Nephron progenitor cell (in vitro differentiated cells): Measurements from ENCODE around the gene RASD1.
"Not testable (repeated sequence)": the region's sequence is repeated elsewhere in the genome, so short reads cannot be mapped to it uniquely, and the experiment has no call there.

ENCODE experiments used
- DNase-seq: peaks from one replicate; pipeline ENCODE4 v3.0.0; 2021
- H3K27ac Mint-ChIP-seq: 2 replicates; pipeline ENCODE4 v1.8.0; 2021; ENCODE audit warnings: mild to moderate bottlenecking, moderate library complexity, mixed read lengths
- H3K27me3 Mint-ChIP-seq: 2 replicates; pipeline ENCODE4 v1.8.0; 2021; ENCODE audit warnings: mild to moderate bottlenecking, low read depth, mixed read lengths; ENCODE audit not compliant: poor library complexity
- H3K36me3 Mint-ChIP-seq: 2 replicates; pipeline ENCODE4 v1.8.0; 2021; ENCODE audit warnings: low read depth, mixed read lengths
- H3K4me1 Mint-ChIP-seq: 2 replicates; pipeline ENCODE4 v1.8.0; 2021; ENCODE audit warnings: mixed read lengths
- H3K4me3 Mint-ChIP-seq: 2 replicates; pipeline ENCODE4 v1.8.0; 2021; ENCODE audit warnings: mild to moderate bottlenecking, moderate library complexity, mixed read lengths
- H3K9me3 Mint-ChIP-seq: 2 replicates; pipeline ENCODE4 v1.8.0; 2021; ENCODE audit warnings: mild to moderate bottlenecking, moderate library complexity, mixed read lengths
- TF ChIP-seq, protein P1 (sequence below): fragments of 200-600 bp; sonication (generic); IDR thresholded peaks from 2 replicates; pipeline ENCODE4 v1.5.0; 2021; ENCODE audit warnings: antibody characterized with exemption

RASD1 gene

DNA sequence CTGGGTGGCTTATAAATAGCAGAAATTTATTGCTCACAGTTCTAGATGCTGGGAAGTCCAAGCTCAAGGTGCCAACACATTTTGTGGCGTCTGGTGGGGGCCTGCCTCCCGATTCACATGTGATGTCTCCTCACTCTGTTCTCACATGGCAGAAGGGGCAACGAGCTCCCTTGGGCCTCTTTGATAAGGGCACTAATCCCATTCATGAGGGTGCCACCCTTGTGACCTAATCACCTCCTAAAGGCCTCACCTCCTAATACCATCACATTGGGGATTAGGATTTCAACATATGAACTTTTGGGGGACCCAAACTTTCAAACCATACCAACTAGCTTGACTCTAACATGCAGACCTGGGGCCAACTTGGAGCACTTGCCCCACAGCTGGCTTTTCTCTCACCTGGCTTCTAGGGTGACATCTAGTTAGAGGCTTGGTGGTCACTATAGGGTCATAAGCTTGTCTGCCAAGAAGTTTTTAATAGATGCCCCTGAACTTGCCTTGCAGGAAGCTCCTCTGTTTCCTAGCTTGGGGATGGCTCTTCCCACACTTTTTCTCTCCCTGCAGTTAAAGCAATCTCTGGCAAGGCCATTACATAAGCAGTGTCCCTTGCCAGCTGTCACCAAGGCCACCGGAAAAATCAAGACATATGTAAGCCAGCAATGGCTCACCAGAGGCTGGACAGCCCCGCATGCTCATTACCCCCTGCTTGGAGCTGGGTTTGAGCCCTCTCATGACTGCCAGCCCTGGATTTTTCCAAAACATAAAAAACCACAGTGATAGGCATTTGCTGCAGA lies 27.8 kb downstream of the RASD1 start:
- Mint-ChIP-seq H3K27me3 (peaks cover 64% of the 10 kb centered on the region), H3K36me3 (no peaks in the 10 kb centered on the region), H3K4me1 (peaks cover 32% of the 10 kb centered on the region), H3K9me3 (no peaks in the 10 kb centered on the region), H3K27ac (no peak overlapping the region), H3K4me3 (no peak overlapping the region)
- DNase-seq: no peak
- TF ChIP-seq, protein P1, sequence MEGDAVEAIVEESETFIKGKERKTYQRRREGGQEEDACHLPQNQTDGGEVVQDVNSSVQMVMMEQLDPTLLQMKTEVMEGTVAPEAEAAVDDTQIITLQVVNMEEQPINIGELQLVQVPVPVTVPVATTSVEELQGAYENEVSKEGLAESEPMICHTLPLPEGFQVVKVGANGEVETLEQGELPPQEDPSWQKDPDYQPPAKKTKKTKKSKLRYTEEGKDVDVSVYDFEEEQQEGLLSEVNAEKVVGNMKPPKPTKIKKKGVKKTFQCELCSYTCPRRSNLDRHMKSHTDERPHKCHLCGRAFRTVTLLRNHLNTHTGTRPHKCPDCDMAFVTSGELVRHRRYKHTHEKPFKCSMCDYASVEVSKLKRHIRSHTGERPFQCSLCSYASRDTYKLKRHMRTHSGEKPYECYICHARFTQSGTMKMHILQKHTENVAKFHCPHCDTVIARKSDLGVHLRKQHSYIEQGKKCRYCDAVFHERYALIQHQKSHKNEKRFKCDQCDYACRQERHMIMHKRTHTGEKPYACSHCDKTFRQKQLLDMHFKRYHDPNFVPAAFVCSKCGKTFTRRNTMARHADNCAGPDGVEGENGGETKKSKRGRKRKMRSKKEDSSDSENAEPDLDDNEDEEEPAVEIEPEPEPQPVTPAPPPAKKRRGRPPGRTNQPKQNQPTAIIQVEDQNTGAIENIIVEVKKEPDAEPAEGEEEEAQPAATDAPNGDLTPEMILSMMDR: no peak

- H3K36me3 Mint-ChIP-seq: no peaks in the 10 kb centered on the region
- peaks cover 61% of the 10 kb centered on the region for H3K27me3 Mint-ChIP-seq
- H3K9me3 Mint-ChIP-seq: no peaks in the 10 kb centered on the region
- peaks cover 32% of the 10 kb centered on the region for H3K4me1 Mint-ChIP-seq
- H3K27ac Mint-ChIP-seq: no peak overlapping the region
- DNase-seq: no peak
- TF ChIP-seq, protein P1: no peak
- no peak overlapping the region for H3K4me3 Mint-ChIP-seq
Observed at GRCh38 chr17:17467720-17468119, 28.5 kb downstream of the RASD1 start.

- Mint-ChIP-seq H3K9me3 (no peaks in the 10 kb centered on the region), H3K36me3 (no peaks in the 10 kb centered on the region), H3K4me3 (no peak overlapping the region), H3K27ac (no peak overlapping the region), H3K27me3 (peaks cover 56% of the 10 kb centered on the region), H3K4me1 (peaks cover 37% of the 10 kb centered on the region)
- TF ChIP-seq, protein P1: no peak
- DNase-seq: no peak
Observed at GRCh38 chr17:17467016-17467415, 29.2 kb downstream of the RASD1 start.

GRCh38 chr17:17466511-17466910 lies 29.7 kb downstream of the RASD1 start:
- DNase-seq: no peak
- Mint-ChIP-seq H3K9me3 (no peaks in the 10 kb centered on the region), H3K36me3 (no peaks in the 10 kb centered on the region), H3K27me3 (peaks cover 51% of the 10 kb centered on the region), H3K4me1 (peaks cover 42% of the 10 kb centered on the region), H3K4me3 (no peak overlapping the region), H3K27ac (no peak overlapping the region)
- TF ChIP-seq, protein P1: no peak

GRCh38 chr17:17465878-17466277 lies 30.3 kb downstream of the RASD1 start:
- Mint-ChIP-seq H3K27me3 (peaks cover 45% of the 10 kb centered on the region), H3K4me1 (peaks cover 37% of the 10 kb centered on the region)
- not testable (repeated sequence) for H3K9me3 Mint-ChIP-seq, H3K27ac Mint-ChIP-seq, H3K36me3 Mint-ChIP-seq, DNase-seq, H3K4me3 Mint-ChIP-seq

DNA sequence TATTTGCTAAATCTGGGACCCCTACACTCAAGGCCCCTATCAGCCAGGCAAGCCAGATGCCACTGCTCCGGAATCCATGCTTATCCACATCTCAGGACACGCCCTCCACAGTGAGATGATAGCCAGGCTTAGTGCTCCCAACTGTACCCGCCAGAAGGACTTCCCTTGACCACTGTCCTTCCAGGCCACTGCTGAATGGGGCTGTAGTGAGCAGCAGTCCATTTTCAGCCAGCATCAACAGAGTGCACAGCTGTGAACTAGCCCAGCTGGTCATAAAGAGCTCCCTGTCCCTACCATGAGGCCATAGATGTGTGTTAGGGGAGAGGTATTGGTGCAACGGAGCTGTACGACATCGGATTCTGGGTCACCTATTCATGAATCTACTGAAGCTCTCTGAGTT lies 32.4 kb downstream of the RASD1 start:
- Mint-ChIP-seq H3K36me3 (no peaks in the 10 kb centered on the region), H3K27ac (no peak overlapping the region), H3K4me3 (no peak overlapping the region), H3K9me3 (peaks cover 10% of the 10 kb centered on the region), H3K27me3 (peaks cover 34% of the 10 kb centered on the region), H3K4me1 (peaks cover 37% of the 10 kb centered on the region)
- TF ChIP-seq, protein P1: no peak
- DNase-seq: no peak
